OCI-LY7 (cell line): ENCODE data around the gene CD164L2. TPM values are rescaled to one million over a fixed set of nuclear protein-coding genes. Genes with fewer than 3 reads are reported as not detected.

Source experiments
- BruUV-seq: library from RNA; stranded (reverse); fragments of 400-500 nt; replicated peaks from 2 replicates; lab custom pipeline; 2021; lab: Mats Ljungman, UMichigan
- CTCF ChIA-PET: fragments of 300-600 bp; sonication (Branson Sonifier 250); formaldehyde crosslinking; loops from one replicate; lab custom pipeline; 2022; ENCODE audit warnings: antibody characterized with exemption; ENCODE audit not compliant: unreplicated experiment; lab: Charles Lee
- POLR2A ChIA-PET: fragments of 300-600 bp; sonication (Branson Sonifier 250); formaldehyde crosslinking; loops from one replicate; lab custom pipeline; 2022; ENCODE audit warnings: antibody characterized with exemption; lab: Charles Lee
- DNase-seq: peaks from one replicate; pipeline ENCODE4 v3.0.0-alpha.2; 2015; ENCODE audit warnings: low spot score
- H2AFZ ChIP-seq: fragments of 200-600 bp; sonication (generic), shearing (Covaris generic); 2 replicates; pipeline ENCODE4 v1.6.1; 2014; ENCODE audit warnings: mild to moderate bottlenecking, antibody characterized with exemption, low read length, moderate library complexity
- H3K27ac ChIP-seq: fragments of 200-600 bp; sonication (generic); 2 replicates; pipeline ENCODE4 v1.5.1; 2014; ENCODE audit warnings: mixed run types, low read depth, mild to moderate bottlenecking, moderate library complexity, low read length, inconsistent platforms; ENCODE audit not compliant: poor library complexity, severe bottlenecking
- H3K36me3 ChIP-seq: fragments of 200-600 bp; sonication (generic); 2 replicates; pipeline ENCODE4 v1.6.1; 2014; ENCODE audit warnings: mild to moderate bottlenecking, antibody characterized with exemption, low read length, moderate library complexity, mixed read lengths; ENCODE audit not compliant: insufficient read depth
- H3K4me1 ChIP-seq: fragments of 200-600 bp; sonication (generic); 2 replicates; pipeline ENCODE4 v1.5.1; 2014; ENCODE audit warnings: mild to moderate bottlenecking, low read length; ENCODE audit not compliant: insufficient read depth, poor library complexity, severe bottlenecking
- H3K4me2 ChIP-seq: fragments of 200-600 bp; sonication (generic); 2 replicates; pipeline ENCODE4 v1.6.1; 2014; ENCODE audit warnings: mild to moderate bottlenecking, low read length
- H3K4me3 ChIP-seq: fragments of 200-600 bp; sonication (generic); 2 replicates; pipeline ENCODE4 v1.5.1; 2014; ENCODE audit warnings: mild to moderate bottlenecking, low read depth, low read length; ENCODE audit not compliant: poor library complexity, severe bottlenecking
- H3K79me2 ChIP-seq: fragments of 200-600 bp; sonication (generic); 2 replicates; pipeline ENCODE4 v1.6.1; 2016; ENCODE audit warnings: low read depth, mild to moderate bottlenecking, low read length, moderate library complexity, mixed read lengths; ENCODE audit not compliant: insufficient read depth
- H3K9me2 ChIP-seq: fragments of 200-600 bp; sonication (generic); 2 replicates; pipeline ENCODE4 v1.6.1; 2016; ENCODE audit warnings: mild to moderate bottlenecking, low read length, mixed read lengths; ENCODE audit not compliant: insufficient read depth
- H3K9me3 ChIP-seq: fragments of 200-600 bp; sonication (generic); 2 replicates; pipeline ENCODE4 v1.6.1; 2014; ENCODE audit warnings: mild to moderate bottlenecking, mixed run types, low read length, mixed read lengths
- H4K20me1 ChIP-seq: fragments of 200-600 bp; sonication (generic); 2 replicates; pipeline ENCODE4 v1.6.1; 2014; ENCODE audit warnings: mild to moderate bottlenecking, antibody characterized with exemption, low read length, moderate library complexity, mixed read lengths; ENCODE audit not compliant: insufficient read depth
- EZH2phosphoT487 ChIP-seq: fragments of 200-600 bp; sonication (generic); IDR thresholded peaks from 2 replicates; pipeline ENCODE4 v1.6.1; 2018; ENCODE audit warnings: low read depth, borderline replicate concordance, mild to moderate bottlenecking, mixed run types, antibody characterized with exemption, low read length, moderate library complexity, mixed read lengths
- intact Hi-C: fragments of 100-400 bp; cut with micrococcal nuclease; formaldehyde crosslinking; loops from one replicate; pipeline ENCODE4 v1.10.0; 2022; ENCODE audit not compliant: unreplicated experiment
- total RNA-seq, 2 experiments: library from RNA; depleted of rRNA in 1 of 2; stranded (reverse); fragments of >200 nt in 1 of 2; shearing (Covaris generic) in 1 of 2; gene quantifications; 2 replicates each; pipeline ENCODE4 v1.2.3, GENCODE V29; 2014 to 2022
- TF ChIP-seq, protein P1 (sequence below): fragments of 200-600 bp; sonication (generic); conservative IDR thresholded peaks from 2 replicates; pipeline ENCODE4 v1.5.1; 2014; ENCODE audit warnings: mild to moderate bottlenecking, antibody characterized with exemption, low read length, moderate library complexity, mixed read lengths

CD164L2 gene
- total RNA-seq, 2 experiments from 2014 or later: not detected

DNA sequence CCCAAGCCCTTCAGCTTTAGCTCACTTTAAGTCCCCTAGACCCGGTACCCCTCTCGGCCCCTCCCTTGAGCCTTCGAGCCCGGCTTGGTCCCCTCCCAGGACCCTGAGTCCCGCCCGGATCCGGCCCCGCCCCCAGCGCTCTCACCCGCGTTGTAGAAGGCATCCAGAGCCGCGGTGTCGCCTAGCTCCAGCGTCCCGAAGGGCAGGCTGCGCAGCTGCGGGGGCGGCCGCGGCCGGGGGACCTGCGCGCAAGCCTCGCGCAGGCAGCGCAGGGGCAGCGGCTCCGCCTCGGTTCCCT is 17.1 kb downstream of the CD164L2 start:
- CTCF ChIA-PET: interaction anchor here (0.6 to 0.9 kb wide), 5 partner anchors 22 to 1319 kb away, joined by 3 to 22 read pairs (median 7); partner anchors contain the start of gene SYTL1
- Histone ChIP-seq H3K4me1 (peaks cover 22% of the 10 kb centered on the region), H3K27ac (no peak overlapping the region), H3K9me3 (no peaks in the 10 kb centered on the region), H4K20me1 (no peaks in the 10 kb centered on the region), H2AFZ (peak overlapping the region; percentile 89; the same call in 1 of the 2 replicates), H3K79me2 (no peaks in the 10 kb centered on the region), H3K9me2 (no peaks in the 10 kb centered on the region), H3K4me3 (peak overlapping the region; percentile 62), H3K4me2 (peak overlapping the region; percentile 87), H3K36me3 (no peaks in the 10 kb centered on the region)
- DNase-seq: peak; percentile 36
- intact Hi-C loops: no loop called here
- POLR2A ChIA-PET: interaction anchor here (0.6 to 0.7 kb wide), 3 partner anchors 32 to 195 kb away, joined by 4 to 5 read pairs (median 4); no protein-coding TSS in a partner anchor
- TF ChIP-seq EZH2phosphoT487: no peak
- TF ChIP-seq, protein P1, sequence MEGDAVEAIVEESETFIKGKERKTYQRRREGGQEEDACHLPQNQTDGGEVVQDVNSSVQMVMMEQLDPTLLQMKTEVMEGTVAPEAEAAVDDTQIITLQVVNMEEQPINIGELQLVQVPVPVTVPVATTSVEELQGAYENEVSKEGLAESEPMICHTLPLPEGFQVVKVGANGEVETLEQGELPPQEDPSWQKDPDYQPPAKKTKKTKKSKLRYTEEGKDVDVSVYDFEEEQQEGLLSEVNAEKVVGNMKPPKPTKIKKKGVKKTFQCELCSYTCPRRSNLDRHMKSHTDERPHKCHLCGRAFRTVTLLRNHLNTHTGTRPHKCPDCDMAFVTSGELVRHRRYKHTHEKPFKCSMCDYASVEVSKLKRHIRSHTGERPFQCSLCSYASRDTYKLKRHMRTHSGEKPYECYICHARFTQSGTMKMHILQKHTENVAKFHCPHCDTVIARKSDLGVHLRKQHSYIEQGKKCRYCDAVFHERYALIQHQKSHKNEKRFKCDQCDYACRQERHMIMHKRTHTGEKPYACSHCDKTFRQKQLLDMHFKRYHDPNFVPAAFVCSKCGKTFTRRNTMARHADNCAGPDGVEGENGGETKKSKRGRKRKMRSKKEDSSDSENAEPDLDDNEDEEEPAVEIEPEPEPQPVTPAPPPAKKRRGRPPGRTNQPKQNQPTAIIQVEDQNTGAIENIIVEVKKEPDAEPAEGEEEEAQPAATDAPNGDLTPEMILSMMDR: no peak
- BruUV-seq: no TSS peak

DNA sequence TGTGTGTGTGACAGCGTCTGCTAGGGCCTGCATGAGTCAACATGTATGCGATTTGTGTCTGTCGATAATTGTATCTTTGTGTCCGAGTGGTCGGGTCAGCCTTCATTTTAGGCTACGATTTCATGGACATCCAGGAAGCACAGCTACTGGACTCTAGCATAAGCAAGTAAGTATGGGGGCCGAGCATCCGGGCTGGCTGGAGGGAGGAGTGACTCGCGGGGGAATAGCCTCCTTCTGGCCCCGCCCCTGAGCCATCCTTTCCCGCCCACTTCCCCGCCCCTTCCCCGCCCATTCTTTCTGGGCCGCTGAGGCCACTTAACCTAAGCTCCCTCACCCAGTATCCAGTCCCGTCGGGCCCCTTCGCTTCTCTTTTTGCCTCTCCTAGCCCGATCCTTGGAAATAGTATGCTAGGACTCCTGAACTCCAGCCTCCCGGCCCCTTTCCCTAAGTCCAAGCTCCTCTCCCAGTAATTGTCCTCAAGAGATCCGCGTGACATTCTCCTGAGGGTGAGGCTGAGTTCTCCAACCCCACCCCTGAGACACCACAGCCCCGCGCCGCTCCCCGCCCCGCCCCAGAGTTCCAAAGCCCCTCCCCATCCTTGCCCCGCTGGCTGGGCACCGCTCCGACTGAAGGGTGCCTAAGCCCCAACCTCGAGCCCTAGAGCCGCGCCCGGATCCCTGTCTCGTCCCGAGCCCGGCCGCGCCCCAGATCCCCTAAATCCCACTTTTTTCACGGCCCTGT is 17.6 kb downstream of the CD164L2 start:
- BruUV-seq: no TSS peak
- peak overlapping the region; percentile 87 for H3K4me2 ChIP-seq
- H3K79me2 ChIP-seq: no peaks in the 10 kb centered on the region
- peaks cover 22% of the 10 kb centered on the region for H3K4me1 ChIP-seq
- H4K20me1 ChIP-seq: no peaks in the 10 kb centered on the region
- DNase-seq: peak; percentile 87
- H2AFZ ChIP-seq: peak overlapping the region; percentile 89
- TF ChIP-seq EZH2phosphoT487: no peak
- TF ChIP-seq, protein P1: no peak
- H3K9me3 ChIP-seq: no peaks in the 10 kb centered on the region
- peak overlapping the region; percentile 62 for H3K4me3 ChIP-seq
- peak overlapping the region; percentile 5 for H3K27ac ChIP-seq
- no peaks in the 10 kb centered on the region for H3K9me2 ChIP-seq
- POLR2A ChIA-PET: interaction anchor here (0.6 to 0.7 kb wide), 4 partner anchors 31 to 352 kb away, joined by 3 to 5 read pairs (median 4); no protein-coding TSS in a partner anchor
- CTCF ChIA-PET: interaction anchor here (0.6 to 1.0 kb wide), 7 partner anchors 8 to 1319 kb away, joined by 3 to 22 read pairs (median 7); partner anchors contain the start of gene SYTL1
- no peaks in the 10 kb centered on the region for H3K36me3 ChIP-seq
- intact Hi-C loops: loop anchor here (2.0 kb wide), 1 partner anchor 43 kb away; the partner anchor contains the start of gene TMEM222
